Kidney (tissue), 14 donors: Measurements from ENCODE around the gene PITPNC1. TPM values are rescaled to one million over a fixed set of nuclear protein-coding genes. Genes with fewer than 3 reads are reported as not detected.

Source experiments
- DNase-seq, 5 donors: peaks; one replicate each; pipeline ENCODE4 v3.0.0-alpha.2; 2013 to 2020
- FAIRE-seq: peaks from 2 replicates; lab custom pipeline; 2012; peaks lifted over from hg19 to GRCh38; lab: Jason Lieb, UNC
- H3K27ac ChIP-seq, 2 donors: one replicate each; pipeline ENCODE4 v1.7.0; 2013; ENCODE audit warnings: low read depth in 2 of 2, low read length in 2 of 2, inconsistent platforms in 1 of 2
- H3K27me3 ChIP-seq: one replicate; pipeline ENCODE4 v1.7.1; 2013; ENCODE audit warnings: low read length, inconsistent platforms; ENCODE audit not compliant: control insufficient read depth, insufficient read depth
- H3K36me3 ChIP-seq, 3 donors: one replicate each; pipeline versions ENCODE4 v1.7.0 to v1.7.1; 2013; ENCODE audit warnings: low read length in 3 of 3, control low read depth in 1 of 3, inconsistent platforms in 1 of 3; ENCODE audit not compliant: insufficient read depth in 3 of 3, control insufficient read depth in 2 of 3
- H3K4me1 ChIP-seq, 3 donors: one replicate each; pipeline versions ENCODE4 v1.7.0 to v1.7.1; 2013; ENCODE audit warnings: low read length in 3 of 3, inconsistent platforms in 1 of 3, low read depth in 1 of 3; ENCODE audit not compliant: control insufficient read depth in 2 of 3, insufficient read depth in 2 of 3
- H3K4me3 ChIP-seq, 3 donors: one replicate each; pipeline versions ENCODE4 v1.7.0 to v1.8.1; 2013; ENCODE audit warnings: low read length in 3 of 3, control low read depth in 1 of 3, inconsistent platforms in 1 of 3
- H3K9ac ChIP-seq, 3 donors: one replicate each; pipeline versions ENCODE4 v1.7.0 to v1.7.1; 2013; ENCODE audit warnings: low read length in 3 of 3, control low read depth in 1 of 3, inconsistent platforms in 1 of 3
- H3K9me3 ChIP-seq, 3 donors: one replicate each; pipeline versions ENCODE4 v1.7.0 to v1.7.1; 2013; ENCODE audit warnings: low read length in 3 of 3, control low read depth in 1 of 3, inconsistent platforms in 1 of 3; ENCODE audit not compliant: control insufficient read depth in 2 of 3, insufficient read depth in 1 of 3
- intact Hi-C: fragments of 100-400 bp; cut with DNase I; formaldehyde crosslinking; loops from one replicate; pipeline ENCODE4 v1.11.1; 2022
- polyA plus RNA-seq: library from polyadenylated mRNA; stranded (reverse); fragments of 350-450 nt; fragmentation: Illumina TruSeq; extraction: RNeasy Lipid Tissue Mini Kit (QIAGEN cat#74804); gene quantifications from one replicate; pipeline ENCODE4 v1.2.3, GENCODE V29; 2014; ENCODE audit warnings: low read depth, low replicate concordance; ENCODE audit not compliant: insufficient read depth
- total RNA-seq: library from RNA; stranded (reverse); fragmentation: NEBNext Ultra II Directional; extraction: Animal tissue kit (Norgen Biotek cat#: 25700); gene quantifications from one replicate; pipeline ENCODE4 v1.2.1, GENCODE V29; 2021
- TF ChIP-seq, protein P1 (sequence below): IDR thresholded peaks from 3 replicates; pipeline ENCODE4 v1.5.1; 2012; ENCODE audit warnings: mild to moderate bottlenecking, moderate library complexity, borderline replicate concordance; ENCODE audit not compliant: insufficient read depth; ENCODE audit errors: extremely low read depth
- donor health status: control.
- donor health status: control.
- donor health status: control.
- donor health status: control.
- donor health status: control.
- donor health status: DM: yes; HTN: yes; CAD: no.
- donor health status: Normal renal cell carcinoma (clear cell type).

PITPNC1 gene
- total and polyA plus RNA-seq, 2 donors from 2014 or later = 14.2 to 41.3 TPM

DNA sequence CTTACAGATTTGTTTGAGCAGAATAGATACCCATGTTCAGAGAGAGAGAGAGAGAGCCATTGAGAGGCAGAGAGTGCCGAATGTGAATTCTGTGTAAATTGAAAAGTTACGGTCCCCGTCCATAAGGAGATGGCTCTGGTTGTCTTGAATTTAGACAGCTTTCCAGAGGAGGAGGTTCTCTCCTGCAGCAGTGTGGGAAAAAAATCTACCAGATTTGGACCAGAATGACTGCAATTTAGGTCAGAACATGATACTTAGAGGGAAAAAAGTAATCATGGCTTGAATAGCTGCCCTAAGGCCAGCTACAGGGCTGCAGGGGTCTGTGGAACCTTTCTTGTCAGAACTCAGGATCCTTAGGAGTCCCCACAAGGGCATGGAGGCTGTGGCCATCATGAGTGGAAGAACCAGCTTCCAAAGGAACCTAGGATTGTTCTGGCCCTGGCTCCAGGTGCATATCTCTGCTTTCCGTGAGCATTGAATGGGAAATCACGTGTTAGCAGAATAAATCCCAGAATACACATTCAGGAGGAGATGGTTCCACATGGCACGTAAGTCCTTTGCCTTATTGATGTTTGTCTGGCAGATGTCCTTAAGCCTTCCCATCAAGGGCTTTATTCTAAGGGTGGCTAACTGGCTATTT lies 13.0 kb downstream of the PITPNC1 start:
- no peaks in the 10 kb centered on the region for H3K9me3 ChIP-seq
- H3K36me3 ChIP-seq = no peaks in the 10 kb centered on the region
- peak overlapping the region; percentile 18 to 65 for H3K27ac ChIP-seq
- intact Hi-C loops = no loop called here
- TF ChIP-seq, protein P1, sequence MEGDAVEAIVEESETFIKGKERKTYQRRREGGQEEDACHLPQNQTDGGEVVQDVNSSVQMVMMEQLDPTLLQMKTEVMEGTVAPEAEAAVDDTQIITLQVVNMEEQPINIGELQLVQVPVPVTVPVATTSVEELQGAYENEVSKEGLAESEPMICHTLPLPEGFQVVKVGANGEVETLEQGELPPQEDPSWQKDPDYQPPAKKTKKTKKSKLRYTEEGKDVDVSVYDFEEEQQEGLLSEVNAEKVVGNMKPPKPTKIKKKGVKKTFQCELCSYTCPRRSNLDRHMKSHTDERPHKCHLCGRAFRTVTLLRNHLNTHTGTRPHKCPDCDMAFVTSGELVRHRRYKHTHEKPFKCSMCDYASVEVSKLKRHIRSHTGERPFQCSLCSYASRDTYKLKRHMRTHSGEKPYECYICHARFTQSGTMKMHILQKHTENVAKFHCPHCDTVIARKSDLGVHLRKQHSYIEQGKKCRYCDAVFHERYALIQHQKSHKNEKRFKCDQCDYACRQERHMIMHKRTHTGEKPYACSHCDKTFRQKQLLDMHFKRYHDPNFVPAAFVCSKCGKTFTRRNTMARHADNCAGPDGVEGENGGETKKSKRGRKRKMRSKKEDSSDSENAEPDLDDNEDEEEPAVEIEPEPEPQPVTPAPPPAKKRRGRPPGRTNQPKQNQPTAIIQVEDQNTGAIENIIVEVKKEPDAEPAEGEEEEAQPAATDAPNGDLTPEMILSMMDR = no peak
- DNase-seq (no peak), FAIRE-seq (no peak)
- peak overlapping the region in 1 of 3 donors; percentile 27 for H3K4me3 ChIP-seq
- no peaks in the 10 kb centered on the region for H3K27me3 ChIP-seq
- H3K4me1 ChIP-seq = peaks cover 4 to 17% (median 6%) of the 10 kb centered on the region in 3 donors
- H3K9ac ChIP-seq = peak overlapping the region in 1 of 3 donors; percentile 67

DNA sequence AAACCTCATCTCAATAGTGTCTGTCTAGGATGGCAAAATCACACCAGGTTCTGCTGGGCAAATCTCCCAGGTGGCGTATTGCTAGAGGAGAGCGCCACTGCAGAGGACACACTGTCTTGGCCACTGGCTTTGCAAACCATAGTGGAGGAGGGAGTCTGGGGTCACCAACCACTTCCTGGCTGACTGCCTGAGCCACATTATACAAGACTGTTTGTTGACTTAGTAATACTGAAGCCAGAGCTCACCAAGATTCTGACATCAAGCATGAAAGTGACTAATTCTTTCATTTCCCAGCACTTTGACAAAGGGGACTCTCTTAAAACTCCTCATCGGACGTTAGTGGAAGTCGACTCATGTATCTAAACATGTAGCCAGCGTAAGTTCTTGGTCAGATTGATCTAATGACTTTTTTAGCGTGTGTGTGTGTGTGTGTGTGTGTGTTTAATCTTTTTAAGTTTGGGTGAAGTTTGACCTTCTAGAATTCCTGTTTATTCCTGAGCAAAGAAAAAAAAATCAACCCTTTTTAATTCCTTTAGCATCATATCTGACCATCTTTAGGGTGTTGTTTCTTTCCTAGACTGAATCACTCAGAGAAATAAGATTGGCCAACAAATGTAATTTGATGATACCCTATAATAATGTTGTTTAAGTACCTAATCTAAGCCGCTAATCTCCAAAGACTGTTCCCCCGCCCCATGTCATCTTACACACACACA lies 13.7 kb downstream of the PITPNC1 start:
- intact Hi-C loops = no loop called here
- H3K4me1 ChIP-seq = peaks cover 4 to 17% (median 6%) of the 10 kb centered on the region in 3 donors
- H3K9me3 ChIP-seq = no peaks in the 10 kb centered on the region
- TF ChIP-seq, protein P1 = no peak
- no peak for FAIRE-seq
- H3K9ac ChIP-seq = peak overlapping the region in 1 of 3 donors; percentile 67
- H3K27me3 ChIP-seq = no peaks in the 10 kb centered on the region
- peak; percentile 71 to 94 (median 84) for DNase-seq
- H3K27ac ChIP-seq = peak overlapping the region; percentile 33 to 65
- H3K36me3 ChIP-seq = no peaks in the 10 kb centered on the region
- peak overlapping the region in 1 of 3 donors; percentile 27 for H3K4me3 ChIP-seq

DNA sequence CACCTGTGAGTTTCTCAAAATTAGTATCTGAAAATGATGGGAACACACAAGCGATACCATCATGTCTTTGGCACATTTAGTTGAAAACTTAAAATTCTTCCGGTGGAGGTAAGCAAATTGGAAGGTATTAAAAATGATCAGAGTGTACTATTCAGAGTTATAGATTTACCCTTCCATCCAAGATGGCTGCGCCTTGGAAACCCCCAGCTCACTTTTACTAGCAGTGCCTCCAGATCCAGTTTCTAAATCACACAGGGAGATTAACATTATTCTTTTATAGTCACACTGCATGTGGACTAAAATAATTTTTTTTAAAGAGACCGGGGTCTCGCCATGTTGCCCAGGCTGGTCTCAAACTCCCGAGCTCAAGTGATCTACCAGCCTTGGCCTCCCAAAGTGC lies 15.0 kb downstream of the PITPNC1 start:
- H3K27me3 ChIP-seq = no peaks in the 10 kb centered on the region
- no peaks in the 10 kb centered on the region for H3K36me3 ChIP-seq
- H3K4me3 ChIP-seq = no peak overlapping the region
- intact Hi-C loops = no loop called here
- no peak overlapping the region for H3K27ac ChIP-seq
- peaks cover 4 to 12% (median 6%) of the 10 kb centered on the region in 3 donors for H3K4me1 ChIP-seq
- no peaks in the 10 kb centered on the region for H3K9me3 ChIP-seq
- no peak for FAIRE-seq
- no peak overlapping the region for H3K9ac ChIP-seq
- TF ChIP-seq, protein P1 = no peak
- no peak for DNase-seq
